Dedifferentiated amniotic fluid mesenchymal stem cell (primary cell): ENCODE data around the gene PMM2.
"Not testable (repeated sequence)": the region's sequence is repeated elsewhere in the genome, so short reads cannot be mapped to it uniquely, and the experiment has no call there.

Experiments used
- DNase-seq: peaks from one replicate; pipeline ENCODE4 v3.0.0-alpha.2; 2016; ENCODE audit errors: extremely low spot score

The PMM2 gene

GRCh38 chr16:8797364-8798173 is at the start of gene PMM2, which contains the start of gene TMEM186:
PMM2 (plus strand) TSS chr16:8797839; CDS start chr16:8797883, 44 bp downstream.
TMEM186 (minus strand) TSS chr16:8797639; CDS start chr16:8797614, 25 bp downstream.
- DNase-seq = peak; percentile 95

GRCh38 chr16:8748944-8749343 is 48.7 kb upstream of the PMM2 start:
- DNase-seq = not testable (repeated sequence)

- peak; percentile 44 for DNase-seq
These were observed 45.9 kb upstream of the PMM2 start for GRCh38 chr16:8751481-8752311.

- DNase-seq = no peak
These were observed 44.9 kb upstream of the PMM2 start for GRCh38 chr16:8752706-8753105.

- no peak for DNase-seq
These were observed 44.1 kb upstream of the PMM2 start for GRCh38 chr16:8753416-8754054.

- DNase-seq = no peak
These were observed 40.9 kb upstream of the PMM2 start for GRCh38 chr16:8756755-8757154.

GRCh38 chr16:8758022-8758421 is 39.6 kb upstream of the PMM2 start:
- DNase-seq = no peak

GRCh38 chr16:8760021-8760420 is 37.6 kb upstream of the PMM2 start:
- no peak for DNase-seq

GRCh38 chr16:8761078-8761477 is 36.6 kb upstream of the PMM2 start:
- DNase-seq = no peak

GRCh38 chr16:8762254-8762653 is 35.4 kb upstream of the PMM2 start:
- DNase-seq = no peak

- DNase-seq = no peak
These were observed 34.6 kb upstream of the PMM2 start for GRCh38 chr16:8763083-8763482.

- DNase-seq = no peak
These were observed 33.7 kb upstream of the PMM2 start for GRCh38 chr16:8763899-8764298.

GRCh38 chr16:8764525-8765250 is 33.0 kb upstream of the PMM2 start:
- no peak for DNase-seq

- DNase-seq = no peak
These were observed 30.5 kb upstream of the PMM2 start for GRCh38 chr16:8767176-8767575.

GRCh38 chr16:8768283-8768682 is 29.4 kb upstream of the PMM2 start:
- DNase-seq = no peak

- no peak for DNase-seq
These were observed 28.9 kb upstream of the PMM2 start for GRCh38 chr16:8768692-8769091.

- DNase-seq = no peak
These were observed 24.1 kb upstream of the PMM2 start for GRCh38 chr16:8773537-8773936.

- DNase-seq = no peak
These were observed 23.4 kb upstream of the PMM2 start for GRCh38 chr16:8774208-8774607.

- DNase-seq = no peak
These were observed 22.3 kb upstream of the PMM2 start for GRCh38 chr16:8775359-8775758.

- DNase-seq = no peak
These were observed 21.5 kb upstream of the PMM2 start for GRCh38 chr16:8776129-8776584.

GRCh38 chr16:8777217-8777616 is 20.4 kb upstream of the PMM2 start:
- DNase-seq = no peak

- no peak for DNase-seq
These were observed 15.8 kb upstream of the PMM2 start for GRCh38 chr16:8781797-8782196.
